SK-N-SH (cell line): ENCODE data around the gene MYBBP1A. TPM values are rescaled to one million over a fixed set of nuclear protein-coding genes. Genes with fewer than 3 reads are reported as not detected.

ENCODE experiments used
- CTCF ChIA-PET: fragments of 300-600, 350-600 bp; formaldehyde crosslinking; extraction: SDS; loops from one replicate; lab custom pipeline; 2021; lab: Yijun Ruan, JAX
- POLR2A ChIA-PET: fragments of 350-600 bp; sonication (Branson Sonifier 250); formaldehyde crosslinking; extraction: SDS; loops from one replicate; lab custom pipeline; 2020; ENCODE audit warnings: antibody characterized with exemption, inconsistent platforms; lab: Yijun Ruan, JAX
- DNase-seq: peaks from one replicate; pipeline ENCODE4 v3.0.0; 2012
- H2AFZ ChIP-seq: fragments of 200-600 bp; sonication (generic); 2 replicates; pipeline ENCODE4 v1.8.1; 2016; ENCODE audit warnings: antibody characterized with exemption, mild to moderate bottlenecking, low read depth
- H3F3A ChIP-seq: fragments of 200-600 bp; sonication (generic); replicated peaks from 2 replicates; pipeline ENCODE3; 2016; ENCODE audit warnings: antibody characterized with exemption, mild to moderate bottlenecking; ENCODE audit not compliant: insufficient read depth
- H3K27ac ChIP-seq, 2 experiments: fragments of 200-500 bp in 1 of 2; fragments of 200-600 bp in 1 of 2; sonication (Bioruptor generic) in 1 of 2; sonication (generic), shearing (Covaris generic) in 1 of 2; 2 replicates each; pipeline versions ENCODE4 v1.5.1 to v1.6.1; 2014 to 2016; ENCODE audit warnings: low read depth in 2 of 2, inconsistent platforms in 1 of 2, low read length in 1 of 2, mild to moderate bottlenecking in 1 of 2, mixed read lengths in 1 of 2
- H3K27me3 ChIP-seq: fragments of 200-600 bp; sonication (generic), shearing (Covaris generic); 2 replicates; pipeline ENCODE4 v1.6.1; 2016; ENCODE audit warnings: mixed run types; ENCODE audit not compliant: insufficient read depth
- H3K36me3 ChIP-seq, 2 experiments: fragments of 200-500 bp in 1 of 2; fragments of 200-600 bp in 1 of 2; sonication (Bioruptor generic) in 1 of 2; sonication (generic) in 1 of 2; replicated peaks in 1 of 2; 2 replicates each; pipeline versions ENCODE3 to v1.5.1; 2014 to 2016; ENCODE audit warnings: low read length in 1 of 2, mild to moderate bottlenecking in 1 of 2; ENCODE audit not compliant: insufficient read depth in 2 of 2, control insufficient read depth in 1 of 2
- H3K4me1 ChIP-seq, 2 experiments: fragments of 200-500 bp in 1 of 2; fragments of 200-600 bp in 1 of 2; sonication (Bioruptor generic) in 1 of 2; sonication (generic), shearing (Covaris generic) in 1 of 2; 2 replicates each; pipeline versions ENCODE4 v1.5.1 to v1.6.1; 2014 to 2016; ENCODE audit warnings: low read depth in 1 of 2, low read length in 1 of 2, mixed run types in 1 of 2; ENCODE audit not compliant: insufficient read depth in 2 of 2, control insufficient read depth in 1 of 2
- H3K4me2 ChIP-seq: fragments of 200-600 bp; sonication (generic), shearing (Covaris generic); 2 replicates; pipeline ENCODE4 v1.6.1; 2017; ENCODE audit warnings: mixed run types
- H3K4me3 ChIP-seq, 2 experiments: fragments of 200-500 bp in 1 of 2; fragments of 200-600 bp in 1 of 2; sonication (Bioruptor generic) in 1 of 2; sonication (generic), shearing (Covaris generic) in 1 of 2; 2 replicates each; pipeline versions ENCODE4 v1.5.1 to v1.8.1; 2014 to 2016; ENCODE audit warnings: low read depth in 2 of 2, inconsistent platforms in 1 of 2, low read length in 1 of 2, mild to moderate bottlenecking in 1 of 2, mixed read lengths in 1 of 2, moderate library complexity in 1 of 2
- H3K79me2 ChIP-seq: fragments of 200-600 bp; sonication (generic); 2 replicates; pipeline ENCODE4 v1.8.1; 2017; ENCODE audit warnings: mild to moderate bottlenecking; ENCODE audit not compliant: insufficient read depth
- H3K9ac ChIP-seq: fragments of 200-600 bp; sonication (generic); 2 replicates; pipeline ENCODE4 v1.6.1; 2017; ENCODE audit warnings: mixed run types
- H3K9me2 ChIP-seq: fragments of 200-600 bp; sonication (generic); 2 replicates; pipeline ENCODE4 v1.6.1; 2017; ENCODE audit warnings: mixed run types
- H3K9me3 ChIP-seq: fragments of 200-600 bp; sonication (generic); 2 replicates; pipeline ENCODE4 v1.6.1; 2017; ENCODE audit warnings: mixed run types, mild to moderate bottlenecking, moderate library complexity
- H4K20me1 ChIP-seq: fragments of 200-600 bp; sonication (generic); 2 replicates; pipeline ENCODE4 v1.6.1; 2017; ENCODE audit warnings: mild to moderate bottlenecking, mixed run types; ENCODE audit not compliant: insufficient read depth
- CHD2 ChIP-seq: fragments of 150-350 bp; IDR thresholded peaks from 2 replicates; pipeline ENCODE4 v1.6.1; 2018; ENCODE audit warnings: low read length; ENCODE audit not compliant: partially characterized antibody
- EZH2phosphoT487 ChIP-seq: fragments of 200-600 bp; sonication (generic); IDR thresholded peaks from 2 replicates; pipeline ENCODE4 v1.6.1; 2017; ENCODE audit warnings: low read depth, mixed run types, mild to moderate bottlenecking, antibody characterized with exemption, moderate library complexity, borderline replicate concordance
- FOXJ3 ChIP-seq: sonication (generic); formaldehyde crosslinking; IDR thresholded peaks from 2 replicates; pipeline ENCODE4 v1.5.1; 2020; ENCODE audit warnings: mild to moderate bottlenecking, missing genetic modification reagents
- FOXM1 ChIP-seq: IDR thresholded peaks from 2 replicates; pipeline ENCODE4 v1.4.0; 2012; ENCODE audit warnings: low read depth, mild to moderate bottlenecking
- GABPA ChIP-seq: IDR thresholded peaks from 2 replicates; pipeline ENCODE4 v1.4.0; 2012; ENCODE audit warnings: low read depth, mild to moderate bottlenecking
- GATA2 ChIP-seq: sonication (generic); formaldehyde crosslinking; IDR thresholded peaks from 2 replicates; pipeline ENCODE4 v1.5.0; 2020; ENCODE audit warnings: mild to moderate bottlenecking, missing genetic modification reagents
- IRF3 ChIP-seq: fragments of 150-350 bp; IDR thresholded peaks from 2 replicates; pipeline ENCODE4 v1.6.1; 2016; ENCODE audit warnings: mild to moderate bottlenecking, low read depth, low read length
- MAX ChIP-seq: IDR thresholded peaks from 2 replicates; pipeline ENCODE4 v1.4.0; 2012; ENCODE audit warnings: low read depth
- MEF2A ChIP-seq: IDR thresholded peaks from 2 replicates; pipeline ENCODE4 v1.4.0; 2012; ENCODE audit warnings: low read depth, borderline replicate concordance
- POLR2AphosphoS5 ChIP-seq: IDR thresholded peaks from 2 replicates; pipeline ENCODE4 v1.6.1; 2012; ENCODE audit warnings: low read depth, low read length
- RAD21 ChIP-seq: IDR thresholded peaks from 2 replicates; pipeline ENCODE4 v1.6.1; 2012; ENCODE audit warnings: mild to moderate bottlenecking, low read length
- RCOR1 ChIP-seq: fragments of 150-350 bp; IDR thresholded peaks from 2 replicates; pipeline ENCODE4 v1.6.1; 2017; ENCODE audit warnings: antibody characterized with exemption, low read length
- REST ChIP-seq: IDR thresholded peaks from 2 replicates; pipeline ENCODE4 v1.6.1; 2012; ENCODE audit warnings: mild to moderate bottlenecking, low read depth, low read length, moderate library complexity
- RXRA ChIP-seq: IDR thresholded peaks from 2 replicates; pipeline ENCODE4 v1.4.0; 2012; ENCODE audit warnings: low read depth, mild to moderate bottlenecking, borderline replicate concordance
- SIN3A ChIP-seq: IDR thresholded peaks from 2 replicates; pipeline ENCODE4 v1.6.1; 2012; ENCODE audit warnings: low read depth, mild to moderate bottlenecking, low read length, moderate library complexity, borderline replicate concordance
- TAF1 ChIP-seq: IDR thresholded peaks from 2 replicates; pipeline ENCODE4 v1.6.1; 2012; ENCODE audit warnings: low read depth, mild to moderate bottlenecking, low read length, moderate library complexity, borderline replicate concordance
- TEAD4 ChIP-seq: IDR thresholded peaks from 2 replicates; pipeline ENCODE4 v1.4.0; 2012; ENCODE audit warnings: mild to moderate bottlenecking, borderline replicate concordance; ENCODE audit not compliant: insufficient read depth
- WGBS: methylation state at CpG from one replicate; pipeline ENCODE4 v1.1.6; 2017; ENCODE audit warnings: low lambda C conversion rate; 5-methylcytosine and 5-hydroxymethylcytosine counted together
- polyA plus RNA-seq, 3 experiments: library from polyadenylated mRNA; depleted of rRNA; stranded (reverse); fragments of >200 nt; gene quantifications; 2 replicates each; pipeline ENCODE4 v1.2.3, GENCODE V29; 2012
- TF ChIP-seq, protein P1 (sequence below): IDR thresholded peaks from 2 replicates; pipeline ENCODE4; 2012
- TF ChIP-seq, protein P2 (sequence below): IDR thresholded peaks from 2 replicates; pipeline ENCODE4 v1.4.0; 2012; ENCODE audit warnings: low read depth, borderline replicate concordance

Gene MYBBP1A
- polyA plus RNA-seq, 1 of the 3 experiments (the other 2 are of a cell fraction), result 93.0 TPM

DNA sequence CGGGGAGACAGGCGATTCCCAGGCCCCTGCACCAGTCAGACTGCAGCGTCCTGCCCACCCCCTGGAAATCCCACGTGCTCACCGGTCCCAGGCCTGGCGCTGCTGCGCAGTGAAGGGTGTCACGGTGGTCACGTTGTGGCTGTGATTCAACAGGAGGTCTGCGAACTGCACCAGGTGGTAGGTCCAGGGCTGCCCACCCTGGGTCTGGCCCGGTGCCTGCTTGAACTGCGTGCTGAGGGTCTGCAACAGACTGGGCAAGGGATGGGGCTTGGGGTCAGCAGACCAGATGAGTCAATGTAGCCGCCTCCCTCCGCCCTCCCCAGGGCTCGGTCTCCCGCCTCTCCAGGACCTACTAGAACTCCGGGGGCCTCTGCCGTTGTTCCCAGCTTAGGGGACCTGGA is 7.1 kb downstream of the MYBBP1A start (continued):
- TF ChIP-seq GATA2 (CRISPR knock-in tag) (no peak), RCOR1 (no peak)
- TF ChIP-seq, protein P1, sequence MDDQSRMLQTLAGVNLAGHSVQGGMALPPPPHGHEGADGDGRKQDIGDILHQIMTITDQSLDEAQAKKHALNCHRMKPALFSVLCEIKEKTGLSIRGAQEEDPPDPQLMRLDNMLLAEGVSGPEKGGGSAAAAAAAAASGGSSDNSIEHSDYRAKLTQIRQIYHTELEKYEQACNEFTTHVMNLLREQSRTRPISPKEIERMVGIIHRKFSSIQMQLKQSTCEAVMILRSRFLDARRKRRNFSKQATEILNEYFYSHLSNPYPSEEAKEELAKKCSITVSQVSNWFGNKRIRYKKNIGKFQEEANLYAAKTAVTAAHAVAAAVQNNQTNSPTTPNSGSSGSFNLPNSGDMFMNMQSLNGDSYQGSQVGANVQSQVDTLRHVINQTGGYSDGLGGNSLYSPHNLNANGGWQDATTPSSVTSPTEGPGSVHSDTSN, result no peak

GRCh38 chr17:4547118-4547906 is 7.9 kb downstream of the MYBBP1A start:
- CTCF ChIA-PET, result interaction anchor here (0.7 to 2.0 kb wide), 3 partner anchors 18 to 35 kb away, joined by 3 to 5 read pairs (median 4); no protein-coding TSS in a partner anchor
- 94% methylated on average over 13 of the region's 17 CpGs for WGBS
- POLR2A ChIA-PET, result no interaction called here
- H3K4me2 ChIP-seq, result no peak overlapping the region
- no peak for DNase-seq
- no peaks in the 10 kb centered on the region for H3K9me3 ChIP-seq
- no peaks in the 10 kb centered on the region for H4K20me1 ChIP-seq
- H3K9ac ChIP-seq, result no peak overlapping the region
- no peak overlapping the region for H2AFZ ChIP-seq
- H3K27ac ChIP-seq, result no peak overlapping the region
- H3K9me2 ChIP-seq, result no peaks in the 10 kb centered on the region
- no peaks in the 10 kb centered on the region for H3K4me1 ChIP-seq
- H3K27me3 ChIP-seq, result no peaks in the 10 kb centered on the region
- peaks cover 18 to 84% of the 10 kb centered on the region in 2 experiments for H3K36me3 ChIP-seq
- H3K4me3 ChIP-seq, result no peak overlapping the region
- peaks cover 5% of the 10 kb centered on the region; the same call in 1 of the 2 replicates for H3K79me2 ChIP-seq
- no peaks in the 10 kb centered on the region for H3F3A ChIP-seq
- TF ChIP-seq RXRA (no peak), FOXM1 (no peak), RAD21 (no peak), MEF2A (no peak), SIN3A (no peak), CHD2 (no peak), GABPA (no peak), IRF3 (no peak), POLR2AphosphoS5 (no peak), FOXJ3 (CRISPR knock-in tag) (no peak), TEAD4 (no peak), REST (no peak), GATA2 (CRISPR knock-in tag) (no peak), MAX (no peak), TAF1 (no peak), RCOR1 (no peak), EZH2phosphoT487 (no peak)
- TF ChIP-seq, protein P2, sequence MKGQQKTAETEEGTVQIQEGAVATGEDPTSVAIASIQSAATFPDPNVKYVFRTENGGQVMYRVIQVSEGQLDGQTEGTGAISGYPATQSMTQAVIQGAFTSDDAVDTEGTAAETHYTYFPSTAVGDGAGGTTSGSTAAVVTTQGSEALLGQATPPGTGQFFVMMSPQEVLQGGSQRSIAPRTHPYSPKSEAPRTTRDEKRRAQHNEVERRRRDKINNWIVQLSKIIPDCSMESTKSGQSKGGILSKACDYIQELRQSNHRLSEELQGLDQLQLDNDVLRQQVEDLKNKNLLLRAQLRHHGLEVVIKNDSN, result no peak
- TF ChIP-seq, protein P1, result no peak
